ENCODE results near the gene CDYL. TPM values are rescaled to one million over a fixed set of nuclear protein-coding genes. Genes with fewer than 3 reads are reported as not detected.

The CDYL gene
- total RNA-seq, 1 experiment from 2014 or later = 60.8 TPM

DNA sequence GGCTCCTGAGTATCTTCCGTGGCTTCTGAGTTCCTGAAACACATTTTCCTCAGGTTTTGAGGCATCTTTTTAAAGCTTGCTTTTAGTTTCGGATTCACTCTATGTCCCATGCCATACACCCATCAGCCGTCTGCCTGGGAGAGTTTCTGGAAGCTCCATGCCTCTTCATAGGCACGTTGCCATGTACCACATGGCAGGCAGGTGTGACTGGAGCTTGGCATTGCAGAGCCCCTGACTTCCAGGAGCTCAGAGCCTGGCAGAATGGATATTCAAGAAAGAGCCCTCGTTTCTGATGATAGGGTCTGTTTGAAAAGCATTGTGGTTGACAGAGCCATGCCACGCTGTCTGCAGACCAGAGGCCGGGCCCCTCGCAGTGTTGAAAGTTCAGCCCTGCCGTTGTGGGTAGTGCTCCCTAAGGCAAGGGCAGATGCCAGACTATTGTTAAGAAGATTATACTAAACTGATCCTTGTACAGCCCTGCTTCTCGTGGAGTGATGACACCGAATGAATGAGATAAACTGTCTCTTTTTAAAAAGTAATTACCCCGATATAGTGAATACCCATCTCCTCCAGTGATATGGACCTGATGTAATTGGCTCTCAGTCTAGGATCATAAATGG lies 127.7 kb downstream of the CDYL start:
- H3K27ac ChIP-seq = no peak overlapping the region
- ChIA-PET CTCF (interaction anchor here (0.5 kb wide), 1 partner anchor 259 kb away, joined by 4 read pairs; no protein-coding TSS in a partner anchor), POLR2A (ENCODE audit: unreplicated experiment) (no interaction called here)
- no peaks in the 10 kb centered on the region for H3K9me3 ChIP-seq (ENCODE audit: insufficient read depth, low read depth)
- no TSS peak for BruUV-seq (replicated peaks)
- intact Hi-C loops (cut with micrococcal nuclease; ENCODE audit: unreplicated experiment) = no loop called here
- no peaks in the 10 kb centered on the region for H3K36me3 ChIP-seq (ENCODE audit: low read depth)
- DNase-seq = no peak
- no peaks in the 10 kb centered on the region for H3K4me1 ChIP-seq (replicated peaks; ENCODE audit: insufficient read depth)
- H3K4me3 ChIP-seq = no peak overlapping the region
- H3K9me2 ChIP-seq (ENCODE audit: insufficient read depth) = no peaks in the 10 kb centered on the region
- no peaks in the 10 kb centered on the region for H3K27me3 ChIP-seq (ENCODE audit: insufficient read depth, low read depth)
- TF ChIP-seq, protein P1, sequence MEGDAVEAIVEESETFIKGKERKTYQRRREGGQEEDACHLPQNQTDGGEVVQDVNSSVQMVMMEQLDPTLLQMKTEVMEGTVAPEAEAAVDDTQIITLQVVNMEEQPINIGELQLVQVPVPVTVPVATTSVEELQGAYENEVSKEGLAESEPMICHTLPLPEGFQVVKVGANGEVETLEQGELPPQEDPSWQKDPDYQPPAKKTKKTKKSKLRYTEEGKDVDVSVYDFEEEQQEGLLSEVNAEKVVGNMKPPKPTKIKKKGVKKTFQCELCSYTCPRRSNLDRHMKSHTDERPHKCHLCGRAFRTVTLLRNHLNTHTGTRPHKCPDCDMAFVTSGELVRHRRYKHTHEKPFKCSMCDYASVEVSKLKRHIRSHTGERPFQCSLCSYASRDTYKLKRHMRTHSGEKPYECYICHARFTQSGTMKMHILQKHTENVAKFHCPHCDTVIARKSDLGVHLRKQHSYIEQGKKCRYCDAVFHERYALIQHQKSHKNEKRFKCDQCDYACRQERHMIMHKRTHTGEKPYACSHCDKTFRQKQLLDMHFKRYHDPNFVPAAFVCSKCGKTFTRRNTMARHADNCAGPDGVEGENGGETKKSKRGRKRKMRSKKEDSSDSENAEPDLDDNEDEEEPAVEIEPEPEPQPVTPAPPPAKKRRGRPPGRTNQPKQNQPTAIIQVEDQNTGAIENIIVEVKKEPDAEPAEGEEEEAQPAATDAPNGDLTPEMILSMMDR (conservative IDR thresholded peaks at IDR 0.05) = no peak
- no peak for TF ChIP-seq EZH2 (IDR thresholded peaks at IDR 0.05; ENCODE audit: low read depth)
- H3F3A ChIP-seq (ENCODE audit: insufficient read depth, low read depth) = no peaks in the 10 kb centered on the region
- H3K79me2 ChIP-seq (ENCODE audit: low read depth) = no peaks in the 10 kb centered on the region
- no peak overlapping the region for H3K4me2 ChIP-seq
- no peaks in the 10 kb centered on the region for H4K20me1 ChIP-seq (ENCODE audit: insufficient read depth)
- H2AFZ ChIP-seq = no peak overlapping the region

- DNase-seq = no peak
- H3K4me2 ChIP-seq = no peak overlapping the region
- no TSS peak for BruUV-seq (replicated peaks)
- H3K79me2 ChIP-seq (ENCODE audit: low read depth) = no peaks in the 10 kb centered on the region
- no peak for TF ChIP-seq EZH2 (IDR thresholded peaks at IDR 0.05; ENCODE audit: low read depth)
- TF ChIP-seq, protein P1 (conservative IDR thresholded peaks at IDR 0.05) = no peak
- H3F3A ChIP-seq (ENCODE audit: insufficient read depth, low read depth) = no peaks in the 10 kb centered on the region
- no peaks in the 10 kb centered on the region for H3K4me1 ChIP-seq (replicated peaks; ENCODE audit: insufficient read depth)
- CTCF ChIA-PET = no interaction called here
- no peak overlapping the region for H2AFZ ChIP-seq
- POLR2A ChIA-PET (ENCODE audit: unreplicated experiment) = no interaction called here
- no peaks in the 10 kb centered on the region for H3K9me3 ChIP-seq (ENCODE audit: insufficient read depth, low read depth)
- no peaks in the 10 kb centered on the region for H3K27me3 ChIP-seq (ENCODE audit: insufficient read depth, low read depth)
- H3K27ac ChIP-seq = no peak overlapping the region
- no peaks in the 10 kb centered on the region for H3K9me2 ChIP-seq (ENCODE audit: insufficient read depth)
- no peaks in the 10 kb centered on the region for H4K20me1 ChIP-seq (ENCODE audit: insufficient read depth)
- intact Hi-C loops (cut with micrococcal nuclease; ENCODE audit: unreplicated experiment) = no loop called here
- H3K4me3 ChIP-seq = no peak overlapping the region
- no peaks in the 10 kb centered on the region for H3K36me3 ChIP-seq (ENCODE audit: low read depth)
These were observed 128.3 kb downstream of the CDYL start for GRCh38 chr6:4904461-4905025.

DNA sequence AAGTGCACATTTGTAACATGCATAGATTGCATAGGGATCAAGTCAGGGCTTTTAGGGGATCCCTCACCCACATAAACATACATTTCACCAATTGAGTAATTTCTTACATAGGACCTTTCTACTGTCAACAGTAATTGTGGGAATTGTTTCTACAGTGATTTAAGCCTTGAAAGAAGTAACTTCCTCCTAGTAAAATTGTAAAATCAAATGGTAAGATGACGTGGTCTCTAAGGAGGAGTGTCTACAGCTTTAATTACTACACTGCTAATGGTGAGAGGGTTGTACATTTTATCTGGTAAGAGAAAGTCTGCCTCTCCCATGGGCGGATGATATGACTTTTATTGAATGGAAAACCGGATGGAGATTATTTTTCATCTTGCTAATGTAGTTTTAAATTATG lies 129.6 kb downstream of the CDYL start:
- CTCF ChIA-PET = no interaction called here
- no TSS peak for BruUV-seq (replicated peaks)
- Histone ChIP-seq H3K9me3 (ENCODE audit: insufficient read depth, low read depth) (no peaks in the 10 kb centered on the region), H3K4me1 (replicated peaks; ENCODE audit: insufficient read depth) (no peaks in the 10 kb centered on the region), H3K4me3 (no peak overlapping the region), H4K20me1 (ENCODE audit: insufficient read depth) (no peaks in the 10 kb centered on the region), H3F3A (ENCODE audit: insufficient read depth, low read depth) (no peaks in the 10 kb centered on the region), H3K4me2 (no peak overlapping the region), H3K79me2 (ENCODE audit: low read depth) (no peaks in the 10 kb centered on the region), H3K27ac (no peak overlapping the region), H3K27me3 (ENCODE audit: insufficient read depth, low read depth) (no peaks in the 10 kb centered on the region), H2AFZ (no peak overlapping the region), H3K9me2 (ENCODE audit: insufficient read depth) (no peaks in the 10 kb centered on the region), H3K36me3 (ENCODE audit: low read depth) (no peaks in the 10 kb centered on the region)
- no peak for DNase-seq
- TF ChIP-seq, protein P1 (conservative IDR thresholded peaks at IDR 0.05) = no peak
- TF ChIP-seq EZH2 (IDR thresholded peaks at IDR 0.05; ENCODE audit: low read depth) = no peak
- POLR2A ChIA-PET (ENCODE audit: unreplicated experiment) = no interaction called here
- intact Hi-C loops (cut with micrococcal nuclease; ENCODE audit: unreplicated experiment) = no loop called here

Measured in PC-9 (cell line).